CD4-positive, alpha-beta T cell treated with Interleukin-12 subunit alpha and Interleukin-12 subunit beta, for 1 hour (primary cell): ENCODE measurements around the gene ACTA1.
"Not testable (repeated sequence)": the region's sequence is repeated elsewhere in the genome, so short reads cannot be mapped to it uniquely, and the experiment has no call there.

ENCODE experiments used
- DNase-seq: peaks from one replicate; pipeline ENCODE4 v3.0.0-alpha.2; 2020

Gene ACTA1

GRCh38 chr1:229434005-229434640 lies at the start of gene ACTA1:
Gene ACTA1, minus strand, starts transcription at chr1:229434094. Its CDS starts 979 bp downstream, at chr1:229433115.
- no peak for DNase-seq

GRCh38 chr1:229482511-229482910 lies 48.6 kb upstream of the ACTA1 start:
- DNase-seq = no peak

- DNase-seq = no peak
Measured at GRCh38 chr1:229480495-229480894, 46.6 kb upstream of the ACTA1 start.

GRCh38 chr1:229479660-229480399 lies 45.9 kb upstream of the ACTA1 start:
- no peak for DNase-seq

- no peak for DNase-seq
Measured at GRCh38 chr1:229478852-229479251, 45.0 kb upstream of the ACTA1 start.

- not testable (repeated sequence) for DNase-seq
Measured at GRCh38 chr1:229475859-229476258, 42.0 kb upstream of the ACTA1 start.

GRCh38 chr1:229474509-229474908 lies 40.6 kb upstream of the ACTA1 start:
- no peak for DNase-seq

- DNase-seq = no peak
Measured at GRCh38 chr1:229471175-229471574, 37.3 kb upstream of the ACTA1 start.

- no peak for DNase-seq
Measured at GRCh38 chr1:229470406-229471043, 36.6 kb upstream of the ACTA1 start.

GRCh38 chr1:229466887-229467286 lies 33.0 kb upstream of the ACTA1 start:
- no peak for DNase-seq

- no peak for DNase-seq
Measured at GRCh38 chr1:229464672-229465071, 30.8 kb upstream of the ACTA1 start.

GRCh38 chr1:229461032-229461668 lies 27.3 kb upstream of the ACTA1 start:
- DNase-seq = no peak

- DNase-seq = no peak
Measured at GRCh38 chr1:229459815-229460214, 25.9 kb upstream of the ACTA1 start.

- DNase-seq = no peak
Measured at GRCh38 chr1:229457436-229457835, 23.5 kb upstream of the ACTA1 start.

GRCh38 chr1:229456016-229456415 lies 22.1 kb upstream of the ACTA1 start:
- DNase-seq = no peak

GRCh38 chr1:229454056-229454455 lies 20.2 kb upstream of the ACTA1 start:
- no peak for DNase-seq

- DNase-seq = no peak
Measured at GRCh38 chr1:229452956-229453801, 19.3 kb upstream of the ACTA1 start.

GRCh38 chr1:229448845-229449244 lies 15.0 kb upstream of the ACTA1 start:
- DNase-seq = no peak

- DNase-seq = no peak
Measured at GRCh38 chr1:229448354-229448753, 14.5 kb upstream of the ACTA1 start.

GRCh38 chr1:229447809-229448252 lies 13.9 kb upstream of the ACTA1 start:
- no peak for DNase-seq

GRCh38 chr1:229445828-229446227 lies 11.9 kb upstream of the ACTA1 start:
- no peak for DNase-seq

GRCh38 chr1:229440851-229441537 lies 7.1 kb upstream of the ACTA1 start:
- no peak for DNase-seq
